ENCODE data around the gene HOXC13.

The HOXC13 gene

GRCh38 chr12:53975479-53976152 lies 37.0 kb downstream of the HOXC13 start:
- no peak for DNase-seq
- CTCF ChIA-PET = interaction anchor here (1.8 kb wide), 1 partner anchor 57 kb away, joined by 4 read pairs; the partner anchor contains the start of gene HOXC5
- Mint-ChIP-seq H3K36me3 (peaks cover 8% of the 10 kb centered on the region), H3K27ac (peak overlapping the region; percentile 70), H3K9me3 (peaks cover 2% of the 10 kb centered on the region), H3K27me3 (peaks cover 100% of the 10 kb centered on the region), H3K4me1 (peaks cover 21% of the 10 kb centered on the region), H3K4me3 (peak overlapping the region; percentile 51)

GRCh38 chr12:53976172-53976822 lies 37.7 kb downstream of the HOXC13 start:
- CTCF ChIA-PET = interaction anchor here (1.8 kb wide), 1 partner anchor 56 kb away, joined by 4 read pairs; the partner anchor contains the start of gene HOXC5

GRCh38 chr12:53976823-53977595 lies 38.4 kb downstream of the HOXC13 start:
- Mint-ChIP-seq H3K27me3 (peaks cover 100% of the 10 kb centered on the region), H3K4me3 (no peak overlapping the region), H3K9me3 (peaks cover 2% of the 10 kb centered on the region), H3K4me1 (peaks cover 21% of the 10 kb centered on the region), H3K36me3 (peaks cover 8% of the 10 kb centered on the region), H3K27ac (no peak overlapping the region)
- no peak for DNase-seq
- CTCF ChIA-PET = interaction anchor here (1.8 kb wide), 1 partner anchor 56 kb away, joined by 4 read pairs; the partner anchor contains the start of gene HOXC5

More at GRCh38 chr12:53976172-53976822, 37.7 kb downstream of the HOXC13 start:
- Mint-ChIP-seq H3K4me1 (peaks cover 21% of the 10 kb centered on the region), H3K27me3 (peaks cover 100% of the 10 kb centered on the region), H3K9me3 (peaks cover 2% of the 10 kb centered on the region), H3K4me3 (no peak overlapping the region), H3K36me3 (peaks cover 8% of the 10 kb centered on the region), H3K27ac (no peak overlapping the region)
- DNase-seq = no peak

DNA sequence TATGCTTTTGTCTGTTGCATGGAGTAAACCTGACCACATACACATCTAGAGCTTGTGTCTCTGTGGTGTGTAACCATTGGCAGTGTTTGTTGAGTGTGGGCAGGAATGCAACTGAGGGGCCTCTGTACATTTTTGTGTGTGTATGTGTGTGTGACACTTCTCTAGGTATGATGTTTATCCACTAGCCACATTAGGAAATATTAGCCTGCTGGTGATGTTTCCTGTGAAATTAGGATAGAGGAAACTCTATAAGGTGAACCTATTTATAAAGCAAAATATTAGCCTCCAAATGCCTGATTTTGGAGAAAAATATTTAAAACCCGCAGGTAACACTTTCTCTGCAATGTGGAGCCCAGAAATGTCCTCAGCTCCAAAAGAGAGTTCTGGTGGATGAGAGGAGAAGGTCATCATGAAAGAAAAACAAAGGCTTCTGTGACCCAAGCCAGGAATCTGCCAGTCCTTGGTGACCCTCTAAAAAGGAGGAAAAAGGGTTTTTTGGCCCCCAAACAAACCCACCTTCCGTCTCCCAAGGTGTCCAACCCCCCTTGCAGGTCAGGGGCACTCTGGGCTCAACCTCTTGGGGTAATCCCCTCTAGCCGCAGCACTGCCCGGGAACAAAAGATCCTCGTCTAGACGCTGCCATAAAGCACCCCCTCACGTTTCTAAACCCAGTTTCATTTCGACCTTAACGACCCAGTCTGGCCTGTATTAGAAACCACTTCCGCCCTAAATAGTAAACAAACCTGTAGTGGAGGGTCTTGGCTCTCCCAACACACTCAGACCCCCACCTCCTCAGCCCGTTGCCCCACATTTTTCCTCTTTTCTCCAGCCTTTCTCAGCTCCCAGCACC lies 39.2 kb downstream of the HOXC13 start:
- no peak overlapping the region for H3K4me3 Mint-ChIP-seq
- peaks cover 2% of the 10 kb centered on the region for H3K9me3 Mint-ChIP-seq
- peaks cover 21% of the 10 kb centered on the region for H3K4me1 Mint-ChIP-seq
- H3K27ac Mint-ChIP-seq = no peak overlapping the region
- DNase-seq = no peak
- peaks cover 100% of the 10 kb centered on the region for H3K27me3 Mint-ChIP-seq
- peaks cover 8% of the 10 kb centered on the region for H3K36me3 Mint-ChIP-seq
- CTCF ChIA-PET = no interaction called here

GRCh38 chr12:53978477-53979356 lies 40.1 kb downstream of the HOXC13 start:
- peaks cover 2% of the 10 kb centered on the region for H3K9me3 Mint-ChIP-seq
- H3K4me3 Mint-ChIP-seq = no peak overlapping the region
- DNase-seq = no peak
- peaks cover 4% of the 10 kb centered on the region for H3K36me3 Mint-ChIP-seq
- CTCF ChIA-PET = no interaction called here
- no peak overlapping the region for H3K27ac Mint-ChIP-seq
- peaks cover 100% of the 10 kb centered on the region for H3K27me3 Mint-ChIP-seq
- H3K4me1 Mint-ChIP-seq = peaks cover 14% of the 10 kb centered on the region

DNA sequence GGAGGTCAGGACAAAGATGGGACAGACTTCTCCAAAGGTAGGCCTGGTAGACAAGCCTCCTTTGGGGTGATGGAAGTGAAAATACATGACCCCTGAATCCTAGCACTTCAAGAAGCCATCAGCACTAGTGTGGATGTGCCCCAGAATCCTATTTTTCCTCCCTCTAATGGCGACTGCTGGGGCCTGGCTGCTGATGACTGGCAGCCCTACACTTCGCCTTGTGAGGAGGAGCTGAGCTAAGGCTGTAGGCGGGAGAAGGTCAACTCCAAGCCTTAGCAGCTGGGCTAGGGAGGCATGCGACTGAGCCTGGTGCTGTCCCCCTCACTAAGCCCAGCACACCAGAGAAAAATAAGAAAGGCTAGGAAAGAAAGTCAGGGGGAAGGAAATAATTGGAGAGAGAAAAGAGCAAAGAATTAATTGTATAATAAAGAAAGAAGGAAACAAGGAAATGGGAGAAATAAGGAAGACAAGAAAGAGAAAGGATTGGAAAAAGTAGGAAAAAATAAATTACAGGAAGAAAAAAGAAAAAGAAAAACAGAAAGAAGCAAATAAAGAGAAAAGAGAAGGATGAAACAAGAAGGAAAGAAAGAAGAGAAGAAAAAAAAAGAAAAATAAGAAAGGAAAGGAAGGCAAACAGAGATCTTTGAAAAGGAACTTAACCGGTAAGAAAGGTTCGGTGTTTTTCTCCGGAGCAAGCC lies 41.6 kb downstream of the HOXC13 start:
- Mint-ChIP-seq H3K4me1 (peaks cover 12% of the 10 kb centered on the region), H3K9me3 (peaks cover 2% of the 10 kb centered on the region), H3K4me3 (no peak overlapping the region), H3K27me3 (peaks cover 100% of the 10 kb centered on the region), H3K36me3 (peaks cover 2% of the 10 kb centered on the region), H3K27ac (no peak overlapping the region)
- no peak for DNase-seq
- CTCF ChIA-PET = interaction anchor here (0.5 to 1.0 kb wide), 2 partner anchors 24 to 211 kb away, joined by 3 read pairs; no protein-coding TSS in a partner anchor

DNA sequence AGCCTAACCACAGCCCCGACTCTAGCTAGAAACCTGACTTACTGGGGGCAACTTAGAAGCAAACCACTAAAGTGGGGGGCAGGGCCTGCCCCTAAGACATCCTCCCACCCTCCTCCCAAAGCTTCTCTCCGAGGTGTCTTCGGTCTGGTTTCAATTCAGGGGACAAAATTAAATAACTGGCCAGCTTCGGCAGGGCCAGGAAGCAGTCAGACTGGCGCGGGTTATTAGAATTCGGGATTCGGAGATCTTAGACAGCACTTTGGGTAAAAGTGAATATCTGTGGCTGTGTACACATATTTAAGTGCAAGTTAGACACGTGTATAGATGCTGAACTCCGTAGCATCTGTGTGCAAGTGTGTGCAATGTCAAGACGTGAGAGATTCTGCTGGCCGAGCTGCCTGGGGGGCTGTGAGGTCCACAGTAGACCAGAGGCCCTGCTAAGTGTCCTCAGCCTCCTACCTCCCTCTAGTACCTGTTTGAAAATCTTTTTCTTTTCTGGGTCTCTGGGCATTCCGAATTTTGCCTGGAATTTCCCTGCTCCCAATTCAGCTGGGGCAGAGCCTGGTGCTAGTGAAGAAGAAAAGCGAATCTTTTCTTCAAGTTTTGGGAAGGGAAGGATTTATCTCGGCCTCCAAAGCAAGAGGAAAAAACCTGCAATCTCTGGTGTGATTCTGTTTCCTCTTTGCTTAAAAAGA lies 42.3 kb downstream of the HOXC13 start:
- peaks cover 11% of the 10 kb centered on the region for H3K4me1 Mint-ChIP-seq
- H3K27ac Mint-ChIP-seq = no peak overlapping the region
- CTCF ChIA-PET = interaction anchor here (0.5 to 1.0 kb wide), 2 partner anchors 23 to 211 kb away, joined by 3 read pairs; no protein-coding TSS in a partner anchor
- DNase-seq = no peak
- peaks cover 100% of the 10 kb centered on the region for H3K27me3 Mint-ChIP-seq
- H3K9me3 Mint-ChIP-seq = no peaks in the 10 kb centered on the region
- no peaks in the 10 kb centered on the region for H3K36me3 Mint-ChIP-seq
- H3K4me3 Mint-ChIP-seq = no peak overlapping the region

GRCh38 chr12:53981634-53982565 lies 43.3 kb downstream of the HOXC13 start:
- CTCF ChIA-PET = no interaction called here
- Mint-ChIP-seq H3K4me3 (no peak overlapping the region), H3K27ac (no peak overlapping the region), H3K9me3 (no peaks in the 10 kb centered on the region), H3K27me3 (peaks cover 100% of the 10 kb centered on the region), H3K36me3 (no peaks in the 10 kb centered on the region), H3K4me1 (peaks cover 14% of the 10 kb centered on the region)
- DNase-seq = no peak

DNA sequence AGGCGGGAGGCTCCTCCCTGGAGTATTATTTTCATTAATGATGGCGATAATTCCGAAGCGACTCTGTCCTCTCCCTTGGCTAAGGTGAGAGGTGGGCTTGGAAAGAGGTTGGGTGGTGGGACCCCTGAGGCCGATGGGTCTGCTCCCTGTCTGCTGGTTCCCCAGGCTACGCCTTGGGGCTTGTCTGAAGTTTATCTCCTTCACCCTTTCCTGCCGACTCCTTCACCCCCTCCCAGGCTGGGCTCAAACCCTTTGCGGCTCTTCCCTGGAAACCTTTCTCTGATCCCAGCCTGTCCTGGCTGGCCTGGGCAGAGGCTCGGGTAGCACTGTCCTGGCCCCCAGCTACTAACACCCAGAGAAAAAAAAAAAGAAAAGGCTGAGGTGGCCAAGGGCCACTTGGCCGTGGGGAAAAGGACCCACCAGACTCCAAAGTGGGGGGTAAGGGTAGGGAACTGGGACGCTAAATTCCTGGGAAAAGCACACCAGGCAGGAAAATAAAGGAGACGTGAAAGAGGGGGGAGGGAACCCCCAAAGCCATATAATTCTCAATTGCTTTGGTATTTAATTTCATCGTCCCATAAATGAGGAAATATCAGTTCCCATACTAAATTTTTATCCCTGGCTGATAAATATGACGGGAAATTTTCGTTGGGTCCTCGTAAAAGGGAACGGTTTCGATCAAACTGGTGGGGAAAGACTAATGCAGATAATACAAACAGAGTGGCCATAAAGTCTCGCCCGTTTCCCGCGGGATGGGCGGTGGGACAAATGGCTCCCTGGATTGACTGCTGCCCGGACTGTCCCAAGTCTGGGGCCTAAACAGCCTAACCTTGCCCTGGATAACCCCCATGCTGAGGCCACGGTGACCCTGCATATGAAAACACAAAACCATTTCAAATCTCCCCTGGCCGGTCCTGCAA lies 44.3 kb downstream of the HOXC13 start:
- H3K27ac Mint-ChIP-seq = peak overlapping the region; percentile 42
- peaks cover 14% of the 10 kb centered on the region for H3K4me1 Mint-ChIP-seq
- no peaks in the 10 kb centered on the region for H3K9me3 Mint-ChIP-seq
- H3K4me3 Mint-ChIP-seq = no peak overlapping the region
- CTCF ChIA-PET = no interaction called here
- peaks cover 100% of the 10 kb centered on the region for H3K27me3 Mint-ChIP-seq
- H3K36me3 Mint-ChIP-seq = no peaks in the 10 kb centered on the region
- no peak for DNase-seq

DNA sequence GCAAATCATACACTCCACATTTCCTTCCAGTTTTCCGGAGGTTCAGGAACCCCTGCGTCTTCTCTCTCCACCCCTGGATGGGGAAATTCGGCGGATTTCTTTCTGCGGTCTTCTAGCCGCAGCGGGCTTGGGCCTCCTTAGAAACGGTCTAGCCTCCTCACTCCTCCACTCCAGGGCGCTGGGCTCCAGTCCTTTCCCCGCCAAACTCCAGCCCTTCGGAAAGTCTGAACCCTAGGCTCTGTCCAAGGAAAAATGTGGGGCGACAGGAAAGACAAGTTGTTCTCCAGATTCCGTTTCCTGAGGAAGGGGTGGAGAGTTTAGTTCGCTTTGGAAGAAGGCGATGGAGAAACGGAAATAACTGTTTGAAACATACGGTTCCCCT lies 44.9 kb downstream of the HOXC13 start:
- Mint-ChIP-seq H3K9me3 (no peaks in the 10 kb centered on the region), H3K4me1 (peaks cover 18% of the 10 kb centered on the region), H3K27me3 (peaks cover 100% of the 10 kb centered on the region), H3K27ac (peak overlapping the region; percentile 42), H3K36me3 (no peaks in the 10 kb centered on the region), H3K4me3 (no peak overlapping the region)
- CTCF ChIA-PET = interaction anchor here (0.6 to 1.8 kb wide), 2 partner anchors 22 to 223 kb away, joined by 3 to 12 read pairs; no protein-coding TSS in a partner anchor
- no peak for DNase-seq

Data from activated naive CD4-positive, alpha-beta T cell treated with anti-CD3 and anti-CD28 coated beads, Interleukin-2, amount 10 ng/mL, durations not matched to agents 7 days and 5 days (primary cell).